HEK293T (cell line): ENCODE measurements around the gene DLX1.

Experiments
- CTCF ChIA-PET: fragments of 350-600 bp; formaldehyde crosslinking; extraction: SDS; loops from one replicate; lab custom pipeline; 2021; ENCODE audit warnings: antibody characterized with exemption, inconsistent platforms; lab: Yijun Ruan, JAX
- POLR2A ChIA-PET: fragments of 350-600 bp; formaldehyde crosslinking; extraction: SDS; loops from one replicate; lab custom pipeline; 2020; ENCODE audit warnings: antibody characterized with exemption, inconsistent platforms; lab: Yijun Ruan, JAX
- DNase-seq: peaks from one replicate; pipeline ENCODE4 v3.0.0; 2012; ENCODE audit warnings: mixed read lengths; ENCODE audit errors: extremely low spot score
- ARNT ChIP-seq: fragments of 450-650 bp; IDR thresholded peaks from 2 replicates; pipeline ENCODE4 v1.6.1; 2017; ENCODE audit warnings: mild to moderate bottlenecking
- BHLHE40 ChIP-seq: fragments of 450-650 bp; IDR thresholded peaks from 2 replicates; pipeline ENCODE4 v1.6.1; 2016; ENCODE audit warnings: mild to moderate bottlenecking, moderate library complexity, borderline replicate concordance
- CTBP1 ChIP-seq: fragments of 450-650 bp; IDR thresholded peaks from 2 replicates; pipeline ENCODE4 v1.6.1; 2016; ENCODE audit warnings: borderline replicate concordance
- ELF4 ChIP-seq: fragments of 450-650 bp; IDR thresholded peaks from 2 replicates; pipeline ENCODE4 v1.6.1; 2017; ENCODE audit warnings: antibody characterized with exemption
- FOXA1 ChIP-seq: fragments of 450-650 bp; IDR thresholded peaks from 2 replicates; pipeline ENCODE4 v1.6.1; 2016; ENCODE audit warnings: mild to moderate bottlenecking
- FOXK2 ChIP-seq: fragments of 450-650 bp; IDR thresholded peaks from 2 replicates; pipeline ENCODE4 v1.6.1; 2016; ENCODE audit warnings: mild to moderate bottlenecking
- FOXM1 ChIP-seq: fragments of 450-650 bp; IDR thresholded peaks from 2 replicates; pipeline ENCODE4 v1.6.1; 2017; ENCODE audit warnings: mild to moderate bottlenecking, borderline replicate concordance
- HDGF ChIP-seq: fragments of 450-650 bp; IDR thresholded peaks from 2 replicates; pipeline ENCODE4 v1.6.1; 2017; ENCODE audit warnings: antibody characterized with exemption, borderline replicate concordance
- L3MBTL2 ChIP-seq: fragments of 450-650 bp; conservative IDR thresholded peaks from 2 replicates; pipeline ENCODE4 v1.6.1; 2016; ENCODE audit warnings: mild to moderate bottlenecking
- LEF1 ChIP-seq: fragments of 450-650 bp; IDR thresholded peaks from 2 replicates; pipeline ENCODE4 v1.6.1; 2017; ENCODE audit warnings: mild to moderate bottlenecking, borderline replicate concordance
- NFRKB ChIP-seq: fragments of 450-650 bp; IDR thresholded peaks from 2 replicates; pipeline ENCODE4 v1.6.1; 2016; ENCODE audit warnings: mild to moderate bottlenecking, moderate library complexity
- PKNOX1 ChIP-seq: fragments of 450-650 bp; IDR thresholded peaks from 2 replicates; pipeline ENCODE4 v1.6.1; 2016
- SP1 ChIP-seq: fragments of 450-650 bp; IDR thresholded peaks from 2 replicates; pipeline ENCODE4 v1.6.1; 2017
- SUZ12 ChIP-seq: fragments of 450-650 bp; IDR thresholded peaks from 2 replicates; pipeline ENCODE4 v1.6.1; 2016; ENCODE audit warnings: mild to moderate bottlenecking
- TARDBP ChIP-seq: fragments of 450-650 bp; IDR thresholded peaks from 2 replicates; pipeline ENCODE4 v1.6.1; 2016
- ZNF384 ChIP-seq: fragments of 450-650 bp; IDR thresholded peaks from 2 replicates; pipeline ENCODE4 v1.6.1; 2016

The DLX1 gene

GRCh38 chr2:172095905-172096625 lies 10.8 kb downstream of the DLX1 start:
- TF ChIP-seq ELF4 (no peak), L3MBTL2 (peak; percentile 27)
- ChIA-PET POLR2A (interaction anchor here (0.8 to 6.2 kb wide), 23 partner anchors 11 to 286 kb away, joined by 3 to 135 read pairs (median 4); partner anchors contain the start of genes DLX1 and HAT1), CTCF (interaction anchor here (0.5 to 2.1 kb wide), 7 partner anchors 8 to 78 kb away, joined by 3 to 11 read pairs (median 5); partner anchors contain the start of gene DLX1)
- no peak for DNase-seq

- POLR2A ChIA-PET, result interaction anchor here (0.7 to 6.2 kb wide), 18 partner anchors 12 to 286 kb away, joined by 3 to 135 read pairs (median 4); partner anchors contain the start of genes DLX1 and HAT1
- no peak for DNase-seq
- TF ChIP-seq PKNOX1 (peak; percentile 95), L3MBTL2 (peak; percentile 6; the same call in 1 of the 2 replicates), ARNT (peak; percentile 98), FOXK2 (no peak), CTBP1 (peak; percentile 73), ZNF384 (no peak)
- CTCF ChIA-PET, result interaction anchor here (0.5 to 2.1 kb wide), 4 partner anchors 10 to 77 kb away, joined by 5 to 11 read pairs (median 6); partner anchors contain the start of gene DLX1
Observed at GRCh38 chr2:172096626-172097547, 11.6 kb downstream of the DLX1 start.

- DNase-seq, result no peak
- CTCF ChIA-PET, result interaction anchor here (1.7 kb wide), 1 partner anchor 13 kb away, joined by 5 read pairs; the partner anchor contains the start of gene DLX1
- POLR2A ChIA-PET, result interaction anchor here (1.2 to 6.2 kb wide), 5 partner anchors 13 to 175 kb away, joined by 4 to 135 read pairs (median 33); partner anchors contain the start of genes DLX1 and HAT1
Observed at GRCh38 chr2:172097557-172098131, 12.3 kb downstream of the DLX1 start.

GRCh38 chr2:172098287-172098649 lies 13.0 kb downstream of the DLX1 start:
- CTCF ChIA-PET, result interaction anchor here (0.7 kb wide), 1 partner anchor 390 kb away, joined by 3 read pairs; no protein-coding TSS in a partner anchor
- DNase-seq, result no peak
- POLR2A ChIA-PET, result interaction anchor here (0.7 to 6.2 kb wide), 6 partner anchors 14 to 175 kb away, joined by 3 to 135 read pairs (median 19); partner anchors contain the start of genes DLX1 and HAT1
- TF ChIP-seq FOXM1, result no peak
- no peak; the same call in 1 of the 2 replicates for TF ChIP-seq ELF4
- no peak for TF ChIP-seq LEF1
- no peak for TF ChIP-seq CTBP1
- TF ChIP-seq TARDBP, result no peak

More at GRCh38 chr2:172097557-172098131, 12.3 kb downstream of the DLX1 start:
- TF ChIP-seq FOXK2 (no peak), ELF4 (no peak), TARDBP (no peak), PKNOX1 (no peak), FOXM1 (no peak), SUZ12 (no peak), ZNF384 (no peak)

GRCh38 chr2:172098650-172099471 lies 13.6 kb downstream of the DLX1 start:
- TF ChIP-seq TARDBP, result no peak
- no peak for TF ChIP-seq FOXA1
- TF ChIP-seq NFRKB, result no peak
- TF ChIP-seq LEF1, result peak; percentile 86
- peak; percentile 78 for TF ChIP-seq CTBP1
- TF ChIP-seq SP1, result no peak
- TF ChIP-seq L3MBTL2, result peak; percentile 34; the same call in 1 of the 2 replicates
- POLR2A ChIA-PET, result interaction anchor here (0.6 to 6.2 kb wide), 10 partner anchors 14 to 363 kb away, joined by 3 to 135 read pairs (median 3); partner anchors contain the start of genes DLX1 and HAT1
- no peak for DNase-seq
- CTCF ChIA-PET, result interaction anchor here (0.7 kb wide), 1 partner anchor 390 kb away, joined by 3 read pairs; no protein-coding TSS in a partner anchor

GRCh38 chr2:172099472-172100079 lies 14.3 kb downstream of the DLX1 start:
- ChIA-PET POLR2A (interaction anchor here (0.6 to 6.2 kb wide), 9 partner anchors 15 to 362 kb away, joined by 3 to 135 read pairs (median 3); partner anchors contain the start of genes DLX1 and HAT1), CTCF (no interaction called here)
- DNase-seq, result no peak
- TF ChIP-seq PKNOX1, result no peak
- TF ChIP-seq CTBP1, result no peak
- TF ChIP-seq TARDBP, result no peak
- no peak for TF ChIP-seq HDGF
- TF ChIP-seq NFRKB, result no peak
- TF ChIP-seq BHLHE40, result no peak
- no peak for TF ChIP-seq FOXM1
- TF ChIP-seq LEF1, result no peak
- no peak for TF ChIP-seq ELF4
- no peak for TF ChIP-seq SUZ12
